K562 (cell line): ENCODE results near the gene SATB2. TPM values are rescaled to one million over a fixed set of nuclear protein-coding genes. Genes with fewer than 3 reads are reported as not detected.
A peak's percentile ranks its signal among the peaks of the same experiment; 100 is the strongest.

Experiments used
- ATAC-seq: fragments of 200-7000 bp; cut with Tn5 transposase; 3 replicates; pipeline ENCODE4 v1.9.1; 2020; ENCODE audit warnings: moderate library complexity
- BruUV-seq: library from RNA; stranded (reverse); fragments of 400-500 nt; replicated peaks from 2 replicates; lab custom pipeline; 2021; lab: Mats Ljungman, UMichigan
- CTCF ChIA-PET: fragments of 300-600 bp; formaldehyde crosslinking; extraction: SDS; loops from one replicate; lab custom pipeline; 2021; ENCODE audit warnings: low intra/inter-chr PET ratio; lab: Yijun Ruan, JAX
- POLR2A ChIA-PET: fragments of 300-600, 350-650 bp; sonication (Branson Sonifier 250); formaldehyde crosslinking; extraction: SDS; loops from one replicate; lab custom pipeline; 2021; ENCODE audit warnings: antibody characterized with exemption, inconsistent platforms; lab: Yijun Ruan, JAX
- DNase-seq, 4 experiments: peaks; one replicate each; pipeline versions ENCODE4 v3.0.0 to v3.0.0-alpha.2; 2011 to 2018; ENCODE audit warnings: low spot score in 3 of 4, mixed read lengths in 3 of 4; ENCODE audit errors: extremely low read depth in 1 of 4
- FAIRE-seq: peaks from 2 replicates; lab custom pipeline; 2011; peaks lifted over from hg19 to GRCh38; lab: Jason Lieb, UNC
- H2AFZ ChIP-seq: 2 replicates; pipeline ENCODE4 v1.6.0; 2011; ENCODE audit warnings: low read depth, low read length, control low read depth, inconsistent platforms
- H3K27ac ChIP-seq: fragments of 200-600 bp; 3 replicates; pipeline ENCODE4 v1.8.0; 2011; ENCODE audit warnings: low read depth, mild to moderate bottlenecking, control low read depth, inconsistent platforms, low read length, moderate library complexity, mixed read lengths; ENCODE audit errors: extremely low read depth
- H3K27me3 ChIP-seq, 2 experiments: fragments of 300-600 bp in 1 of 2; 2 replicates in 1 of 2; 3 replicates in 1 of 2; pipeline versions ENCODE4 v1.6.0 to v1.8.0; 2011; ENCODE audit warnings: inconsistent platforms in 2 of 2, low read length in 2 of 2, mild to moderate bottlenecking in 1 of 2, mixed read lengths in 1 of 2, moderate library complexity in 1 of 2; ENCODE audit not compliant: control insufficient read depth in 2 of 2, insufficient read depth in 2 of 2
- H3K36me3 ChIP-seq: fragments of 300-600 bp; 3 replicates; pipeline ENCODE4 v1.8.0; 2011; ENCODE audit warnings: mild to moderate bottlenecking, low read length, inconsistent platforms; ENCODE audit not compliant: control insufficient read depth, insufficient read depth
- H3K4me1 ChIP-seq, 2 experiments: fragments of 200-600 bp in 1 of 2; replicated peaks in 1 of 2; 2 replicates in 1 of 2; 3 replicates in 1 of 2; pipeline versions ENCODE4 v1.5.1 to v1.8.0; 2011; ENCODE audit warnings: inconsistent platforms in 2 of 2, low read length in 2 of 2, mild to moderate bottlenecking in 1 of 2, mixed read lengths in 1 of 2, moderate library complexity in 1 of 2; ENCODE audit not compliant: control insufficient read depth in 2 of 2, insufficient read depth in 2 of 2
- H3K4me2 ChIP-seq: 2 replicates; pipeline ENCODE4 v1.6.1; 2011; ENCODE audit warnings: low read length, control low read depth, inconsistent platforms, mixed read lengths; ENCODE audit not compliant: insufficient read depth
- H3K4me3 ChIP-seq: fragments of 200-600 bp; sonication (generic), shearing (Covaris generic); 2 replicates; pipeline ENCODE4 v1.5.1; 2016; ENCODE audit warnings: control low read depth, inconsistent platforms
- H3K79me2 ChIP-seq: fragments of 200-600 bp; 3 replicates; pipeline ENCODE4 v1.8.0; 2011; ENCODE audit warnings: low read length, inconsistent platforms; ENCODE audit not compliant: control insufficient read depth, insufficient read depth
- H3K9ac ChIP-seq, 2 experiments: 2 replicates each; pipeline versions ENCODE4 v1.6.0 to v1.6.1; 2011; ENCODE audit warnings: low read depth in 2 of 2, low read length in 2 of 2, control low read depth in 1 of 2, inconsistent platforms in 1 of 2, mild to moderate bottlenecking in 1 of 2, mixed read lengths in 1 of 2; ENCODE audit not compliant: insufficient read depth in 1 of 2
- H3K9me1 ChIP-seq: one replicate; pipeline ENCODE4 v1.6.0; 2011; ENCODE audit warnings: inconsistent platforms, mild to moderate bottlenecking, low read length, moderate library complexity; ENCODE audit not compliant: control insufficient read depth, insufficient read depth
- H3K9me3 ChIP-seq: replicated peaks from 2 replicates; pipeline ENCODE4 v1.5.1; 2011; ENCODE audit warnings: low read depth, low read length, inconsistent platforms; ENCODE audit not compliant: control insufficient read depth, insufficient read depth
- H4K20me1 ChIP-seq: replicated peaks from 2 replicates; pipeline ENCODE4 v1.6.1; 2011; ENCODE audit warnings: low read length, inconsistent platforms, mixed read lengths; ENCODE audit not compliant: control insufficient read depth, insufficient read depth
- CBFA2T3 ChIP-seq: fragments of 450-650 bp; IDR thresholded peaks from 2 replicates; pipeline ENCODE4 v1.6.1; 2017
- MAFK ChIP-seq: IDR thresholded peaks from 2 replicates; pipeline ENCODE4 v1.6.1; 2011; ENCODE audit warnings: low read length, improper control_type of control experiment
- NFIX ChIP-seq: fragments of 250-450 bp; sonication (Bioruptor Pico); IDR thresholded peaks from 2 replicates; pipeline ENCODE4 v1.4.0; 2020; ENCODE audit warnings: low read depth, mild to moderate bottlenecking, moderate library complexity
- PHB2 ChIP-seq: fragments of 450-650 bp; IDR thresholded peaks from 2 replicates; pipeline ENCODE4 v1.6.1; 2017; ENCODE audit warnings: low read depth
- SMAD4 ChIP-seq: fragments of 250-450 bp; sonication (Bioruptor Pico); conservative IDR thresholded peaks from 2 replicates; pipeline ENCODE4 v1.8.0; 2021; ENCODE audit warnings: inconsistent platforms, mild to moderate bottlenecking, moderate library complexity
- SRSF1 ChIP-seq: fragments of 200-400 bp; formaldehyde crosslinking; IDR thresholded peaks from 2 replicates; pipeline ENCODE4 v1.6.1; 2017; ENCODE audit warnings: mild to moderate bottlenecking, low read depth, low read length, moderate library complexity
- STAT5B ChIP-seq: fragments of 250-450 bp; sonication (Bioruptor Pico); IDR thresholded peaks from 2 replicates; pipeline ENCODE4 v1.8.0; 2021; ENCODE audit warnings: mild to moderate bottlenecking, inconsistent platforms
- ZNF431 ChIP-seq: sonication (generic); formaldehyde crosslinking; IDR thresholded peaks from 2 replicates; pipeline ENCODE4 v1.8.0; 2022; ENCODE audit warnings: mild to moderate bottlenecking, missing genetic modification reagents
- WGBS: fragments of 100-300 bp; shearing (Covaris generic); methylation state at CpG from one replicate; pipeline ENCODE4 v1.1.6; 2016; ENCODE audit warnings: low coverage, mixed read lengths; ENCODE audit not compliant: insufficient coverage; ENCODE audit errors: missing lambda C conversion rate; 5-methylcytosine and 5-hydroxymethylcytosine counted together
- in situ Hi-C: fragments of 300-500 bp; cut with MboI; formaldehyde crosslinking; loops from 4 replicates; pipeline ENCODE4 v1.15.0; 2018; ENCODE audit warnings: inconsistent platforms, mixed read lengths
- intact Hi-C: fragments of 100-400 bp; cut with micrococcal nuclease; formaldehyde crosslinking; loops from 2 replicates; pipeline ENCODE4 v1.14.2; 2022
- polyA plus RNA-seq, 8 experiments: library from polyadenylated mRNA; depleted of rRNA in 4 of 8; stranded (reverse) in 5 of 8; unstranded in 3 of 8; fragments of >200 nt; fragmentation: Nextera tagmentation in 2 of 8; fragmentation: Illumina TruSeq in 1 of 8; extraction: Ambion mirVana in 2 of 8; extraction: Trizol in 1 of 8; gene quantifications; 2 replicates each; pipeline versions ENCODE4 v1.2.1 to v1.2.3, GENCODE V29; 2011 to 2014; ENCODE audit warnings: inconsistent platforms in 1 of 8, missing spikeins in 1 of 8
- total RNA-seq, 7 experiments: library from RNA; depleted of rRNA in 6 of 7; stranded (reverse); fragments of >200 nt in 6 of 7; fragmentation: Illumina TruSeq in 2 of 7; extraction: Trizol in 2 of 7; gene quantifications; 2 replicates each; pipeline versions ENCODE4 v1.2.1 to v1.2.3, GENCODE V29; 2011 to 2021; ENCODE audit warnings: low replicate concordance in 1 of 7
- TF ChIP-seq, protein P1 (sequence below): fragments of 250-450 bp; sonication (Bioruptor Pico); IDR thresholded peaks from 2 replicates; pipeline ENCODE4 v1.8.0; 2022; ENCODE audit warnings: moderate library complexity, mild to moderate bottlenecking, inconsistent platforms
- TF ChIP-seq, protein P2 (sequence below): fragments of 250-450 bp; sonication (Bioruptor Pico); IDR thresholded peaks from 2 replicates; pipeline ENCODE4 v1.5.0; 2020; ENCODE audit warnings: mild to moderate bottlenecking, borderline replicate concordance

Gene SATB2
- total and polyA plus RNA-seq, 9 of the 15 experiments (the other 6 are each of a cell fraction or from before 2014, with no cell fraction given) = 4.5 to 34.0 (median 15.1) TPM

DNA sequence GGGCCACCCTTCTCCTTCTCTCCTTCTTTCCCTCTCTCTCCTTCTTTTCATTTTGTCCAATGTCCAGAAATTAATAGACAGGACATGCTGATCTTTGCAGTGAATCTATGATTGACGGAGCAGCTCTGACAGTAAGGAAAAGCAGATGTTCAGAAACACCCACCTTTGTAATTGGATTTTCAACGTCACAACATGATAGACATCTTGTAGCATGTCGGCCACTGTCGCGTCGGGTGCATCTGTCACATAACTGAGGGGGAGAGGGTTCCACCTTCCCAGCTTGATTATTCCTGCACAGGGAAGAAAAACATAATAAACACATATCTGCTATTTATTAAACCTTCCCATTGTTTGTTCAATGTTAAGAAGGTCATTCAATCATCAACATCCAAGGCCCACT lies 76.2 kb downstream of the SATB2 start:
- H3K36me3 ChIP-seq = peaks cover 86% of the 10 kb centered on the region
- no peak for ATAC-seq
- FAIRE-seq = no peak
- TF ChIP-seq PHB2 (no peak), ZNF431 (no peak)
- in situ Hi-C loops (no loop called here), intact Hi-C loops (no loop called here)
- H3K27me3 ChIP-seq = no peaks in the 10 kb centered on the region
- H3K4me2 ChIP-seq = no peak overlapping the region
- H3K9me3 ChIP-seq = no peaks in the 10 kb centered on the region
- CTCF ChIA-PET = no interaction called here
- no peak overlapping the region for H3K9ac ChIP-seq
- WGBS = 100% methylated on average over 1 of the region's 6 CpGs
- H3K9me1 ChIP-seq = no peaks in the 10 kb centered on the region
- H2AFZ ChIP-seq = no peak overlapping the region
- no peak overlapping the region for H3K27ac ChIP-seq
- H3K79me2 ChIP-seq = peaks cover 15% of the 10 kb centered on the region; the same call in 2 of the 3 replicates
- no peak for DNase-seq
- no peaks in the 10 kb centered on the region for H4K20me1 ChIP-seq
- BruUV-seq = no TSS peak
- POLR2A ChIA-PET = interaction anchor here (0.7 kb wide), 1 partner anchor 13 kb away, joined by 3 read pairs; no protein-coding TSS in a partner anchor
- H3K4me3 ChIP-seq = no peak overlapping the region
- H3K4me1 ChIP-seq = no peaks in the 10 kb centered on the region

DNA sequence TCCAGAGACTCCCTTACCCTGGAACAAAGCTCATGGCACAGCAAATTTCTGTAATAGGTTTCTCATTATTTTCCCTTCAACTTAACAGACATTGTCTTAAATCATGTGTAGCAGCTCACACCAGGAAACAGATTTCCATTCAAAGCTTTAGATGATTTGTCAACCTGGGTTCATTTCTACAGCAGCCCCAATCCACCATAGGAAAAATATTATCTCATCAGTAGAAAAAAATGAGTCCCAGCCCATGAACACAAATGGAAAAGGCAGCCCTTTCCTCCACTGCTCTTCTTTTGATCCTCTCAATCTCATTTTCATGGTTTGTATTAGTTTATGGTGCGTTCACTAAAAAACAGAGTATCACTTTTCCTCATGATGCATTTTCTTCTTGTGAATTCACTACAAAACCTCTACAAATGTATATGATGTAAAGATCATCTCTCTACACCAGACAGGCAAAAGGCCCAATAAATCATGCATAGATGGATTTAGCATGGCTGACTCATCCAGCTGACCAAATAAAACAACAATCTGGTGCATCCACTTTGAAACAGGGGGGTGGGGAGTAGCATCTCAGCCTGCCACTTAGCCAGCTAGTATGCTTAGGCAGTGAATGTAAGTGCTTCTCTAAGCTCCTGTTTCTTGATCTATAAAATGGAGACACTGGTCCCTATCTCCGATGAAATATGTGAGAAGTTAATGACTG lies 78.6 kb downstream of the SATB2 start:
- no peaks in the 10 kb centered on the region for H3K9me1 ChIP-seq
- H3K36me3 ChIP-seq = peaks cover 91% of the 10 kb centered on the region
- H3K79me2 ChIP-seq = peaks cover under 1% of the 10 kb centered on the region; the same call in 1 of the 3 replicates
- ChIA-PET POLR2A (no interaction called here), CTCF (no interaction called here)
- H3K9me3 ChIP-seq = no peaks in the 10 kb centered on the region
- H3K4me2 ChIP-seq = no peak overlapping the region
- H3K9ac ChIP-seq = no peak overlapping the region
- H2AFZ ChIP-seq = no peak overlapping the region
- ATAC-seq (no peak), DNase-seq (peak in 1 of 4 experiments; percentile 10), FAIRE-seq (no peak)
- intact Hi-C loops (no loop called here), in situ Hi-C loops (no loop called here)
- 78% methylated on average over 1 of the region's 2 CpGs for WGBS
- no TSS peak for BruUV-seq
- no peak overlapping the region for H3K27ac ChIP-seq
- no peaks in the 10 kb centered on the region for H4K20me1 ChIP-seq
- H3K4me1 ChIP-seq = no peaks in the 10 kb centered on the region
- H3K4me3 ChIP-seq = no peak overlapping the region
- no peaks in the 10 kb centered on the region for H3K27me3 ChIP-seq
- TF ChIP-seq SRSF1 = no peak
- TF ChIP-seq NFIX = no peak
- TF ChIP-seq, protein P1, sequence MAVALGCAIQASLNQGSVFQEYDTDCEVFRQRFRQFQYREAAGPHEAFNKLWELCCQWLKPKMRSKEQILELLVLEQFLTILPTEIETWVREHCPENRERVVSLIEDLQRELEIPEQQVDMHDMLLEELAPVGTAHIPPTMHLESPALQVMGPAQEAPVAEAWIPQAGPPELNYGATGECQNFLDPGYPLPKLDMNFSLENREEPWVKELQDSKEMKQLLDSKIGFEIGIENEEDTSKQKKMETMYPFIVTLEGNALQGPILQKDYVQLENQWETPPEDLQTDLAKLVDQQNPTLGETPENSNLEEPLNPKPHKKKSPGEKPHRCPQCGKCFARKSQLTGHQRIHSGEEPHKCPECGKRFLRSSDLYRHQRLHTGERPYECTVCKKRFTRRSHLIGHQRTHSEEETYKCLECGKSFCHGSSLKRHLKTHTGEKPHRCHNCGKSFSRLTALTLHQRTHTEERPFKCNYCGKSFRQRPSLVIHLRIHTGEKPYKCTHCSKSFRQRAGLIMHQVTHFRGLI (CRISPR knock-in tag) = no peak
- no peak for TF ChIP-seq STAT5B
- TF ChIP-seq MAFK = no peak
- TF ChIP-seq CBFA2T3 = 0 out of 2 replicates have a peak, but pooled peaks have one; percentile 9
- TF ChIP-seq, protein P2, sequence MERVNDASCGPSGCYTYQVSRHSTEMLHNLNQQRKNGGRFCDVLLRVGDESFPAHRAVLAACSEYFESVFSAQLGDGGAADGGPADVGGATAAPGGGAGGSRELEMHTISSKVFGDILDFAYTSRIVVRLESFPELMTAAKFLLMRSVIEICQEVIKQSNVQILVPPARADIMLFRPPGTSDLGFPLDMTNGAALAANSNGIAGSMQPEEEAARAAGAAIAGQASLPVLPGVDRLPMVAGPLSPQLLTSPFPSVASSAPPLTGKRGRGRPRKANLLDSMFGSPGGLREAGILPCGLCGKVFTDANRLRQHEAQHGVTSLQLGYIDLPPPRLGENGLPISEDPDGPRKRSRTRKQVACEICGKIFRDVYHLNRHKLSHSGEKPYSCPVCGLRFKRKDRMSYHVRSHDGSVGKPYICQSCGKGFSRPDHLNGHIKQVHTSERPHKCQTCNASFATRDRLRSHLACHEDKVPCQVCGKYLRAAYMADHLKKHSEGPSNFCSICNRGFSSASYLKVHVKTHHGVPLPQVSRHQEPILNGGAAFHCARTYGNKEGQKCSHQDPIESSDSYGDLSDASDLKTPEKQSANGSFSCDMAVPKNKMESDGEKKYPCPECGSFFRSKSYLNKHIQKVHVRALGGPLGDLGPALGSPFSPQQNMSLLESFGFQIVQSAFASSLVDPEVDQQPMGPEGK (CRISPR knock-in tag) = no peak
- TF ChIP-seq SMAD4 (CRISPR knock-in tag) = no peak
